ENCODE results near the gene SMC6. TPM values are rescaled to one million over a fixed set of nuclear protein-coding genes. Genes with fewer than 3 reads are reported as not detected.

The SMC6 gene
- total and polyA plus RNA-seq, 4 donors, result 6.9 to 34.8 (median 10.6) TPM

- Histone ChIP-seq H3K27me3 (ENCODE audit: control insufficient read depth in 3 of 3, insufficient read depth in 3 of 3, low read length in 2 of 3) (no peaks in the 10 kb centered on the region), H3K36me3 (ENCODE audit: control insufficient read depth in 4 of 4, insufficient read depth in 4 of 4, low read length in 4 of 4) (no peaks in the 10 kb centered on the region), H3K27ac (ENCODE audit: low read depth in 1 of 2, low read length in 1 of 2) (peak overlapping the region; percentile 97), H3K4me3 (peak overlapping the region; percentile 91), H3K9me3 (ENCODE audit: control insufficient read depth in 4 of 4, insufficient read depth in 3 of 4, low read length in 3 of 4) (no peaks in the 10 kb centered on the region), H3K4me1 (ENCODE audit: control insufficient read depth in 5 of 5, insufficient read depth in 5 of 5, low read length in 5 of 5) (peaks cover 0 to 29% (median 11%) of the 10 kb centered on the region in 5 donors), H3K9ac (ENCODE audit: insufficient read depth in 1 of 2, low read length in 2 of 2) (peak overlapping the region; percentile 76 to 84)
- 1 to 2% methylated on average over 62 to 70 of the region's 70 CpGs for WGBS, 2 donors
- ATAC-seq (ENCODE audit: insufficient read depth, low FRiP score) (peak; percentile 55), DNase-seq (peak; percentile 36 to 56 (median 55))
- TF ChIP-seq CTCF (IDR thresholded peaks at IDR 0.05; ENCODE audit: control extremely low read depth, extremely low read depth), result no peak
These were observed 463 bp downstream of the SMC6 start for GRCh38 chr2:17752892-17753802.

- ATAC-seq (ENCODE audit: insufficient read depth, low FRiP score) (no peak), DNase-seq (no peak)
- Histone ChIP-seq H3K36me3 (ENCODE audit: control insufficient read depth in 4 of 4, insufficient read depth in 4 of 4, low read length in 4 of 4) (no peaks in the 10 kb centered on the region), H3K9me3 (ENCODE audit: control insufficient read depth in 4 of 4, insufficient read depth in 3 of 4, low read length in 3 of 4) (no peaks in the 10 kb centered on the region), H3K9ac (ENCODE audit: insufficient read depth in 1 of 2, low read length in 2 of 2) (peak overlapping the region in 1 of 2 donors; percentile 84), H3K4me1 (ENCODE audit: control insufficient read depth in 5 of 5, insufficient read depth in 5 of 5, low read length in 5 of 5) (peaks cover 0 to 29% (median 11%) of the 10 kb centered on the region in 5 donors), H3K4me3 (no peak overlapping the region), H3K27me3 (ENCODE audit: control insufficient read depth in 3 of 3, insufficient read depth in 3 of 3, low read length in 2 of 3) (no peaks in the 10 kb centered on the region), H3K27ac (ENCODE audit: low read depth in 1 of 2, low read length in 1 of 2) (no peak overlapping the region)
- 47 to 69% methylated on average over 3 of the region's 3 CpGs for WGBS, 2 donors
- TF ChIP-seq CTCF (IDR thresholded peaks at IDR 0.05; ENCODE audit: control extremely low read depth, extremely low read depth), result no peak
These were observed 1.4 kb downstream of the SMC6 start for GRCh38 chr2:17752246-17752645.

- Histone ChIP-seq H3K4me3 (no peak overlapping the region), H3K9ac (ENCODE audit: insufficient read depth in 1 of 2, low read length in 2 of 2) (no peak overlapping the region), H3K4me1 (ENCODE audit: control insufficient read depth in 5 of 5, insufficient read depth in 5 of 5, low read length in 5 of 5) (peaks cover 0 to 16% (median 11%) of the 10 kb centered on the region in 5 donors), H3K27me3 (ENCODE audit: control insufficient read depth in 3 of 3, insufficient read depth in 3 of 3, low read length in 2 of 3) (no peaks in the 10 kb centered on the region), H3K27ac (ENCODE audit: low read depth in 1 of 2, low read length in 1 of 2) (no peak overlapping the region), H3K36me3 (ENCODE audit: control insufficient read depth in 4 of 4, insufficient read depth in 4 of 4, low read length in 4 of 4) (no peaks in the 10 kb centered on the region), H3K9me3 (ENCODE audit: control insufficient read depth in 4 of 4, insufficient read depth in 3 of 4, low read length in 3 of 4) (peaks cover 0 to 2% (median 0%) of the 10 kb centered on the region in 4 donors)
- no peak for ATAC-seq (ENCODE audit: insufficient read depth, low FRiP score)
- no peak for DNase-seq
- 83 to 88% methylated on average over 2 of the region's 2 CpGs for WGBS, 2 donors
- TF ChIP-seq CTCF (IDR thresholded peaks at IDR 0.05; ENCODE audit: control extremely low read depth, extremely low read depth), result no peak
These were observed 3.7 kb downstream of the SMC6 start for GRCh38 chr2:17749753-17750438.
